ENCODE data around the gene UBD.

Gene UBD

GRCh38 chr6:29522227-29522626 is 37.3 kb downstream of the UBD start:
- Histone ChIP-seq H3K9me3 (ENCODE audit: control insufficient read depth, low read length) (no peaks in the 10 kb centered on the region), H4K8ac (ENCODE audit: low read length) (no peak overlapping the region), H3K27ac (ENCODE audit: low read length, poor library complexity, severe bottlenecking) (no peak overlapping the region), H2AFZ (ENCODE audit: low read depth, low read length) (no peak overlapping the region), H2BK5ac (ENCODE audit: low read depth, low read length, poor library complexity, severe bottlenecking) (no peak overlapping the region), H3K4me1 (ENCODE audit: control insufficient read depth, insufficient read depth, low read depth, low read length) (no peaks in the 10 kb centered on the region), H3K14ac (ENCODE audit: low read length in 2 of 2) (no peak overlapping the region), H3K4me2 (ENCODE audit: low read length, poor library complexity, severe bottlenecking) (no peak overlapping the region), H3K4ac (ENCODE audit: low read depth in 1 of 2, low read length in 2 of 2) (no peak overlapping the region), H4K91ac (ENCODE audit: low read length) (no peak overlapping the region), H3K9ac (ENCODE audit: low read length) (no peak overlapping the region), H3K18ac (ENCODE audit: low read depth in 1 of 2, low read length in 2 of 2) (no peak overlapping the region), H3K23ac (ENCODE audit: low read length in 2 of 2) (no peak overlapping the region), H2BK120ac (ENCODE audit: low read depth, low read length) (no peak overlapping the region), H3K79me1 (replicated peaks; ENCODE audit: low read length, poor library complexity, severe bottlenecking) (no peaks in the 10 kb centered on the region), H3K36me3 (ENCODE audit: control insufficient read depth in 1 of 2, insufficient read depth in 2 of 2, low read depth in 1 of 2, low read length in 2 of 2) (no peaks in the 10 kb centered on the region), H3K27me3 (ENCODE audit: control insufficient read depth in 1 of 2, insufficient read depth in 1 of 2, low read length in 2 of 2) (peaks cover 0 to 10% of the 10 kb centered on the region in 2 experiments), H2BK15ac (ENCODE audit: low read depth, poor library complexity, severe bottlenecking) (no peak overlapping the region), H2BK12ac (ENCODE audit: low read length in 2 of 2) (no peak overlapping the region), H3K4me3 (ENCODE audit: insufficient read depth in 1 of 2, low read depth in 1 of 2, low read length in 2 of 2) (no peak overlapping the region), H2AK5ac (ENCODE audit: low read length, severe bottlenecking) (no peak overlapping the region)
- WGBS, result no CpG with 5 or more reads among the region's 2 CpGs
- DNase-seq, result no peak

- Histone ChIP-seq H3K4me2 (ENCODE audit: low read length, poor library complexity, severe bottlenecking) (no peak overlapping the region), H4K8ac (ENCODE audit: low read length) (no peak overlapping the region), H3K79me1 (replicated peaks; ENCODE audit: low read length, poor library complexity, severe bottlenecking) (no peaks in the 10 kb centered on the region), H2BK12ac (ENCODE audit: low read length in 2 of 2) (no peak overlapping the region), H3K4ac (ENCODE audit: low read depth in 1 of 2, low read length in 2 of 2) (no peak overlapping the region), H2AFZ (ENCODE audit: low read depth, low read length) (no peak overlapping the region), H3K9me3 (ENCODE audit: control insufficient read depth, low read length) (peaks cover 2% of the 10 kb centered on the region), H3K18ac (ENCODE audit: low read depth in 1 of 2, low read length in 2 of 2) (no peak overlapping the region), H2AK5ac (ENCODE audit: low read length, severe bottlenecking) (no peak overlapping the region), H3K27me3 (ENCODE audit: control insufficient read depth in 1 of 2, insufficient read depth in 1 of 2, low read length in 2 of 2) (peaks cover 0 to 10% of the 10 kb centered on the region in 2 experiments), H2BK15ac (ENCODE audit: low read depth, poor library complexity, severe bottlenecking) (no peak overlapping the region), H3K9ac (ENCODE audit: low read length) (no peak overlapping the region), H2BK5ac (ENCODE audit: low read depth, low read length, poor library complexity, severe bottlenecking) (no peak overlapping the region), H3K4me3 (ENCODE audit: insufficient read depth in 1 of 2, low read depth in 1 of 2, low read length in 2 of 2) (no peak overlapping the region), H3K14ac (ENCODE audit: low read length in 2 of 2) (no peak overlapping the region), H3K36me3 (ENCODE audit: control insufficient read depth in 1 of 2, insufficient read depth in 2 of 2, low read depth in 1 of 2, low read length in 2 of 2) (no peaks in the 10 kb centered on the region), H2BK120ac (ENCODE audit: low read depth, low read length) (no peak overlapping the region), H3K27ac (ENCODE audit: low read length, poor library complexity, severe bottlenecking) (no peak overlapping the region), H4K91ac (ENCODE audit: low read length) (no peak overlapping the region), H3K23ac (ENCODE audit: low read length in 2 of 2) (no peak overlapping the region), H3K4me1 (ENCODE audit: control insufficient read depth, insufficient read depth, low read depth, low read length) (no peaks in the 10 kb centered on the region)
- DNase-seq, result no peak
- 34% methylated on average over 8 of the region's 8 CpGs for WGBS
Measured at GRCh38 chr6:29521006-29521680, 38.4 kb downstream of the UBD start.

- Histone ChIP-seq H3K9ac (ENCODE audit: low read length) (no peak overlapping the region), H3K4me1 (ENCODE audit: control insufficient read depth, insufficient read depth, low read depth, low read length) (no peaks in the 10 kb centered on the region), H3K14ac (ENCODE audit: low read length in 2 of 2) (no peak overlapping the region), H4K8ac (ENCODE audit: low read length) (no peak overlapping the region), H3K23ac (ENCODE audit: low read length in 2 of 2) (no peak overlapping the region), H2BK5ac (ENCODE audit: low read depth, low read length, poor library complexity, severe bottlenecking) (no peak overlapping the region), H3K18ac (ENCODE audit: low read depth in 1 of 2, low read length in 2 of 2) (no peak overlapping the region), H3K27ac (ENCODE audit: low read length, poor library complexity, severe bottlenecking) (no peak overlapping the region), H3K27me3 (ENCODE audit: control insufficient read depth in 1 of 2, insufficient read depth in 1 of 2, low read length in 2 of 2) (peaks cover 0 to 10% of the 10 kb centered on the region in 2 experiments), H3K4me2 (ENCODE audit: low read length, poor library complexity, severe bottlenecking) (no peak overlapping the region), H2AK5ac (ENCODE audit: low read length, severe bottlenecking) (no peak overlapping the region), H2BK15ac (ENCODE audit: low read depth, poor library complexity, severe bottlenecking) (no peak overlapping the region), H3K4me3 (ENCODE audit: insufficient read depth in 1 of 2, low read depth in 1 of 2, low read length in 2 of 2) (no peak overlapping the region), H2AFZ (ENCODE audit: low read depth, low read length) (no peak overlapping the region), H3K36me3 (ENCODE audit: control insufficient read depth in 1 of 2, insufficient read depth in 2 of 2, low read depth in 1 of 2, low read length in 2 of 2) (no peaks in the 10 kb centered on the region), H3K9me3 (ENCODE audit: control insufficient read depth, low read length) (peaks cover 2% of the 10 kb centered on the region), H2BK12ac (ENCODE audit: low read length in 2 of 2) (no peak overlapping the region), H3K4ac (ENCODE audit: low read depth in 1 of 2, low read length in 2 of 2) (no peak overlapping the region), H4K91ac (ENCODE audit: low read length) (no peak overlapping the region), H3K79me1 (replicated peaks; ENCODE audit: low read length, poor library complexity, severe bottlenecking) (no peaks in the 10 kb centered on the region), H2BK120ac (ENCODE audit: low read depth, low read length) (no peak overlapping the region)
- DNase-seq, result no peak
- WGBS, result 63% methylated on average over 4 of the region's 4 CpGs
Measured at GRCh38 chr6:29520232-29520631, 39.3 kb downstream of the UBD start.

- no peak overlapping the region for H2BK15ac ChIP-seq (ENCODE audit: low read depth, poor library complexity, severe bottlenecking)
- no peak overlapping the region for H4K8ac ChIP-seq (ENCODE audit: low read length)
- H3K9me3 ChIP-seq (ENCODE audit: control insufficient read depth, low read length), result peaks cover 2% of the 10 kb centered on the region
- no peak overlapping the region for H4K91ac ChIP-seq (ENCODE audit: low read length)
- H2AFZ ChIP-seq (ENCODE audit: low read depth, low read length), result no peak overlapping the region
- no peak overlapping the region for H2BK5ac ChIP-seq (ENCODE audit: low read depth, low read length, poor library complexity, severe bottlenecking)
- H3K14ac ChIP-seq (ENCODE audit: low read length in 2 of 2), result no peak overlapping the region
- no peak overlapping the region for H3K4me2 ChIP-seq (ENCODE audit: low read length, poor library complexity, severe bottlenecking)
- H2BK120ac ChIP-seq (ENCODE audit: low read depth, low read length), result no peak overlapping the region
- no peak overlapping the region for H3K23ac ChIP-seq (ENCODE audit: low read length in 2 of 2)
- H3K27ac ChIP-seq (ENCODE audit: low read length, poor library complexity, severe bottlenecking), result no peak overlapping the region
- peaks cover 0 to 10% of the 10 kb centered on the region in 2 experiments for H3K27me3 ChIP-seq (ENCODE audit: control insufficient read depth in 1 of 2, insufficient read depth in 1 of 2, low read length in 2 of 2)
- no peak overlapping the region for H3K9ac ChIP-seq (ENCODE audit: low read length)
- H3K4ac ChIP-seq (ENCODE audit: low read depth in 1 of 2, low read length in 2 of 2), result no peak overlapping the region
- H3K18ac ChIP-seq (ENCODE audit: low read depth in 1 of 2, low read length in 2 of 2), result no peak overlapping the region
- no peak overlapping the region for H3K4me3 ChIP-seq (ENCODE audit: insufficient read depth in 1 of 2, low read depth in 1 of 2, low read length in 2 of 2)
- H3K36me3 ChIP-seq (ENCODE audit: control insufficient read depth in 1 of 2, insufficient read depth in 2 of 2, low read depth in 1 of 2, low read length in 2 of 2), result no peaks in the 10 kb centered on the region
- no peak overlapping the region for H2BK12ac ChIP-seq (ENCODE audit: low read length in 2 of 2)
- no peak for DNase-seq
- WGBS, result 63% methylated on average over 6 of the region's 6 CpGs
- H3K4me1 ChIP-seq (ENCODE audit: control insufficient read depth, insufficient read depth, low read depth, low read length), result no peaks in the 10 kb centered on the region
- H2AK5ac ChIP-seq (ENCODE audit: low read length, severe bottlenecking), result no peak overlapping the region
- H3K79me1 ChIP-seq (replicated peaks; ENCODE audit: low read length, poor library complexity, severe bottlenecking), result no peaks in the 10 kb centered on the region
Measured at GRCh38 chr6:29519291-29520010, 40.1 kb downstream of the UBD start.
